ENCODE results near the gene ARHGAP29. TPM values are rescaled to one million over a fixed set of nuclear protein-coding genes. Genes with fewer than 3 reads are reported as not detected.

Gene ARHGAP29
- total RNA-seq, 1 experiment from 2014 or later: 4.2 TPM

DNA sequence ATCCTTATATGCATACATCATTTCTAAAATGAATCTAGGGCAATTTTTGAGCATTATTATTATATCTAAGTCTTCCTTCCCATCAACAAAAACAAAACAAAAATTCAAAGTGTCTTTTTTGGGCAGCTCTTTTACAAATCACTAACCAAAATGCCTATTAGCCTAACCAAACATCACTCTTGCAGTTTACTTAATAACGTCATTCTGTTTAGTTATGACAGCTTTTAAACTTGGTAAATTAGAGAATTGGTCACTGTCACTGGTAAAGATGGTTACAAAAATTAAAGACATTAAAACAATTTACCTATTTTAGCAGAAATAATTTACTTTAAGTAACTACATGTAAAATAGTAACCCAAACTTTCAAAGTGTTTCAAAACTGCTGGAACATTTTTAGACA, 2.8 kb downstream of the ARHGAP29 start:
- no peak for DNase-seq (ENCODE audit: low spot score)

DNA sequence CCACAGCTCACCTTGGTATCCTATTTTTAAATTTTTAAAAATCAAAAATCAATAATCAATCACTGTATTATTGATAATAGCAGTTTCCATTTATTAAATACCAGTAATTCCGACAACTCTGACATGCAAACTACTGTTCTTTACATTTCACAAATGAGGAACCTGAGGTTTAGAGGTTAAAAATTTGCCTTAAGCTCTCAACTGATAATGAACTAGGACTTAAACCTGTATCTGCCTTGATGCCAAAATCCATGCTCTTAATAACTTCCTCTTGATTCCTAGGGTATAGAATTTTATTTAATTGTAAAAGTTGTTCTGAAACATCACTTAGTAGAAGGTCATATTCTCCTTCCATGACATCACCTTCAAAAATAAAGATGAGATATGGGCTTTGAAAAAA, 5.6 kb downstream of the ARHGAP29 start:
- no peak for DNase-seq (ENCODE audit: low spot score)

DNA sequence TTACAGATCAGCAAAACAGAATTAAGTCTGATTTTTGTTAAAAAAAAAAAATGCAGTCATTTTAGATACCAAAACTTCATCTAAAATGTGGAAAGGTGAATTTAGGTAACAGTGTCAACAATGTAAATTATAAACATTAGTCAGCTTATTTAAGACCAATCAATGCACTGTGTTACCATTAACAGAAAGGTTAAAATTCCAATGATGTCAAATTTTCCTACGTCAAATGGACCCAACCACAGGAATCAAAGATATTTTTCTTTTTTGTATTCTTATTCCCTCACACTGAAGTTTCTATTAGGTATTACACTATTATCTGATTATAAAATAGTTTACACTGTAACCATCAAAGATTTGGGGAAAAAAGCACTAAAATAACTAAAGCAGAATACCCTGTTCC, 6.5 kb downstream of the ARHGAP29 start:
- DNase-seq (ENCODE audit: low spot score): no peak

DNA sequence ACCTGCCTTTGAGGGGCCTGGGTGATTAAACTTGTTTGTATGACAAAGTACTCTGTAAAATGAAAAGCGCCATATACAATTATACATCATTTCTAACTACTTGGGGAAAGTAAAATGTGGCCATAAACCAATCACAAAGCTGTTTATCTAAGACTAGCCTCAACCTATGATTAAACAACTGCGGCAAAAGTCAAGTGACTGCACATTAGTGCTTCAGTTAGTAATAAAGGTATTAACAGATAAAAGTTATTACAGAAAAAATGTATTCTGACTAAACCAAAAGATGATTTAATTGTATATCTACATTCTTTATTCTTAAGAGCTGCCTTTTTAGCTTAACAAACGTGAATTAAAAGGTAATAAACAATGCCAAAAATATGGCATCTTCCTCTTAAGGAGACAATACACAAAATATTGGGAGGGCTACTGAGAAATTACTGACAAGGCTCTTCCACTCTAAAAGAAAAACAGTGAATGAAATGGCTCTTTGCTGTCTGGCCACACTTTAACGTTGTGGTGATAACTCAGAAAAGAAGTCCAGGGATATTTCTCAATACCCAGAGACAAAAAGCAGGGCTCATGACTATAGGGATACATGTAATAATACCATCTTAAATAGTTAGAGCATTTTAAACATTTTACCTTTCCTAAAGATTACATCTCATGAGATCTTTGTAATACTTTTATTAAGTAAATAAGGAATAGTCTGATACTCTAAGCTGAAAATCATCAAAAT, 8.6 kb downstream of the ARHGAP29 start:
- DNase-seq (ENCODE audit: low spot score): no peak

DNA sequence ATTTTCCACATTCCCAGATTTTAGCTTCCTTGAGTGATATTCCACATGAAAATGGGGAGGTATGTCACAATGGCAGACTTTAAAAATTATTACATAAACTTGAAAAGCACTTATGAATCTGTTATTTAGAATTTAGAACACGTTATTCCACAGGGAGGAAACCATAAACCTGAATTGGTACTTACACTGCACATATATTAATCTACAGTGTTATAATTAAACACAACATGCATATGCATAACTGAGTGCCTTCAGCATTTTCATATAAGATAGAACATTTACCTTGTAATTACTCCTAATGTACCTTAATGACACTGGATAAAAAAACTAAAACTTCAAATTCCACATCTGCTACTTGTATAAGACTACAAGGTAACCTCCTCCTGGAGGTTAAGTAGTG, 9.8 kb downstream of the ARHGAP29 start:
- DNase-seq (ENCODE audit: low spot score): no peak

DNA sequence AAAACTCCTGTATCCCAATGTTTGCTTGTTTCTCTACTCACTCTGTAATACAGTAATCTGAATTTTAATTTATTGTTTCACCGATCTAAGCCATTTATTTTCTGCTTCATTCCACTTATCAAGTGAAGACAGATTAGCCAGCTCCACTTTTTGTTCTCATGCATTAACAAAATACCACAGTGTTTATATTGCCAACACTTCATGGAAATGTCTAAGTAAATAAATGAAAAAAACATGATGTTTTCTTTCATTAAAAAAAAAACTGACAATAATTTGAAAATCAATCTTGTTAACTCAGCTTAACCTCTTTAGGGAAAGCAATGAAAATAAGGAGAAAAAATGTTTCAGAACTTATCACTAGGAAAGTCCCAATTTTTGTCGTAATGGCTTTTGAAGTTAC, 11.5 kb downstream of the ARHGAP29 start:
- DNase-seq (ENCODE audit: low spot score): no peak

DNA sequence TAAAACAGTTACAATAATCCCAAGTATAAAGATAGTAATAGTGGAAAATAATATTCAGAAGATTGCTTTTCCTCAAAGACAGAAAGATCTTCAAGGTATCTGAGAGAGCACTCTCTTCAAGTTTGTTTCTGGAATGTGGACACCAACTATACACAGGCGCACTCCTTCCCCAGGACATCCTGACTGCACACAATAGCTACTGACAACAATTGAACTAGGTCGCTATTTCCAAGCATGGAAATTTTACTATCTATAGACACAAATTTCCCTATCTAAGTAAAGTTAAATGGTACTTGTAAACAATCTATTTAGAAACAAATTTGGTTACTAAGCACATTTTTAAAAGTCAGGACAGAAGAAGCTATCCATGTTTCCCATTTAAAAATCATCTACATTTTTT, 19.1 kb downstream of the ARHGAP29 start:
- DNase-seq (ENCODE audit: low spot score): no peak

DNA sequence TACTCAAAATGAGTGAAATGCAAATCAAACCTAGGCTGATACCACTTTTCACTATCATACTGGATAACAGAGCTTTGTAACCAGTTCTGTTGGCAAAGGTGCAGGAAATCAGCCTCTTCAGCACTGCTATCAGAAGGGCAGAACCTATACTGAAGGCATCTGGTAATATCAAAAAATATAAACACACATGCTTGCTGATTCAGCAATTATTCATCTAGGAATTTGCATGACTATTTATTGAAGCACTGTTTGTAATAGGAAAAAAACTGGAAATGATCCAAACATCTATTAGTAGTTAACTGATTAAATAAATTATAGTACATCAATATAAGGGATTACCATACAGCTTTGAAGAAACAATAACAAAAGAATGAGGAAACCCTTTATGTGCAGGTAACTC, 21.4 kb downstream of the ARHGAP29 start:
- no peak for DNase-seq (ENCODE audit: low spot score)

DNA sequence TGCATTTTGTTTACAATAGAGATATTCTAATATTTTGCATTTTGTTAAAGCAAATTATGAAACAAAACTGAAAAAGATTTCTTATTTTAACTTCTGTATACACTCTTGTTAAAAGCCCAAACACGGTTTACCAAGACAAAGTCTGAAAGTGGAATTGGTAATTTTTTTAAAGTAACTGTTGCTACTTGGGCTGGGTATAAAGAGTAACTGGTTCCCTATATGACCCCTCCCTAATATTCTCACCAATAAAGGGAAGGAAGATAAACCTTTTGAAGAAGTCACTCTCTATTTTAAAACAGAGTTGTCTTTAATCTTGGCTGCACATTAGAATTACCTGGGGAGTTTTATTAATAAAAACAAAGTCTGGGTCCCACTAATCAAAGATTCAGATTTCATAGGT, 27.4 kb downstream of the ARHGAP29 start:
- DNase-seq (ENCODE audit: low spot score): no peak

DNA sequence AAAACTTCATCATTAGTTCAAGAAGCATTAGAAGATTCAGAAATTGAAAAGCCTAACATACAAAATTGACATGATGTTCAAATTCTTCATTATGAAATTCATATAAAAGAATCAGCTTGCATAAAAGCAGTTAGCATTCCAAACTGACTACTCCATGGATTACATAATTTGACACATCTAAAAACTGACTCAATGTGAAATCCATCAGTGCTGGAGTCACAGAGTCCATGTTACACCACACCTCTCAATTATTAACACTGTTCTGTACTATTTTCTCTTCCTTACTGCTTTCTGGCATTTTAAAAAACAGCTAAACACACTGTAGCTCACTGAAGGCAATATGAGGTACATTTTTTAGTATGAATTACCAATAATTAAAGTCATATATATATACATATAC, 28.0 kb downstream of the ARHGAP29 start:
- no peak for DNase-seq (ENCODE audit: low spot score)

DNA sequence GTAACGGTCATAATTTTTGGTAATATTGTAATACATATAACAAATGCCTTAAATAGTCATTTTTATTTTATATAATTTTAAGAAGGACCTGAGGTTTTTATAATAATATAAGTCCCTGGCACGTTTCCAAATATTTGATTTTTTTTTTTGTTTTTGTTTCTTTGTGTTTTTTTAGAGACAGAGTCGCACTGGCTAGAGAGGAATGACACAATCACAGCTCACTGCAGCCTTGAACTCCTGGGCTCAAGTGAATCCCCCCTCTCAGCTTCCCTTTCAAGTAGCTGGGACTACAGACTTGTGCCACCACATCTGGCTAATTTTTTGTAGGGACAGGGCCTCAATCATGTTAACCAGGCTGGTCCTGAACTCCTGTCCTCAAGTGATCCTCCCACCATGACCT, 29.7 kb downstream of the ARHGAP29 start:
- no peak for DNase-seq (ENCODE audit: low spot score)

DNA sequence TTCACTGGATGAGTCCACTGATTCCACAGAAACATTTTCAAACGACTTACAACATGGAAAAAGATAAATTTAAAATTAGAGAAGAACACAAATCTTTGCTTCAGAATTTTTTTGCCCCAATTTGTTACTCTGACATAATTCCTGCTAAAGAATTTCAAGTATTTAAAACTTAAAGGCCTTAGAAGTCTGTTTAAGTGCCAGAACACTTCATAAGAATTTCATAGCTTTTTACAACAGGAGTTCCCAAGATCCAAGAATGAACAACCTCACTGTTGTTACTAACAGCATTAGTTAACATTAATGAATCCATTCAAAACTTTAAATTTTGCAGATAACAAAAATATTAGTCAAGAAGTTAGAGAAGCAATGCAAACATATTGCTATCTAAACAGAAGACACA, 31.7 kb downstream of the ARHGAP29 start:
- no peak for DNase-seq (ENCODE audit: low spot score)

DNA sequence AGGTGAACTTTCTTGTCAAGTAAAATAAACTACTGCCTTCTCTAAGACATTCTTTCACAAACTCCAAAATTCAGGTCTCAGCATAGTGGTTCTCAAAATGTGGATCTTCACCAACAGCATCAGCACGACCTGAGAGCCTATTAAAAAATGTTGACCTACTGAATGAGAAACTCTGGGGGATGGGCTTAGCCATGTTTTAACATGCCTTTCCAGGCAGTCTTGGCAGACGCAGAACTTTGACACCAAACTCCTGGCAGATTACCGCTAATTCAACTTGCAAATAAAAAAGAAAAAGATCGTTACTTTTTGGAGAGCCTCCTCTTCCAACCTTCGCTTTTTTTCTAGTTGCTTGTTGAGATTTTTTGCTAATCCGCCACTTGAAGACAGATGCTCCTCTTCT, 35.1 kb downstream of the ARHGAP29 start:
- no peak for DNase-seq (ENCODE audit: low spot score)

DNA sequence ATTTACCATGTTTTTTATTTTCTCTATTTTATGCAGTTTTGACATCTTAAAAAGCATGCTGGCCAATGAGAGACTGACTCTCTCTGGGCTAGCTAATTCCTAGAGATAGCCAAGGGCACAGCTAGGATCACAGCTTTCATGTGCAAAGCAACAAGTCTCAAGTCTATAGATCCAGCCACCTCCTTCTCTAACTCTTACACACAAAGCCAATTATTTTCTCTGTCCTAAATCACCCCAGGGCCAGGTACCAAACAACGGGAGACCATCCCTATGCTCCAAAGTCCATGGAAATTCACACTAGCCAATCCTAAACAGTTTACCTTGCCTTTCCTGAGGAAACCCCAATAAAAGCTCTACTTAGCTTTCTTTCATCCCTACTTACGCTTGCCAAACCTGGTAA, 38.0 kb downstream of the ARHGAP29 start:
- DNase-seq (ENCODE audit: low spot score): no peak

DNA sequence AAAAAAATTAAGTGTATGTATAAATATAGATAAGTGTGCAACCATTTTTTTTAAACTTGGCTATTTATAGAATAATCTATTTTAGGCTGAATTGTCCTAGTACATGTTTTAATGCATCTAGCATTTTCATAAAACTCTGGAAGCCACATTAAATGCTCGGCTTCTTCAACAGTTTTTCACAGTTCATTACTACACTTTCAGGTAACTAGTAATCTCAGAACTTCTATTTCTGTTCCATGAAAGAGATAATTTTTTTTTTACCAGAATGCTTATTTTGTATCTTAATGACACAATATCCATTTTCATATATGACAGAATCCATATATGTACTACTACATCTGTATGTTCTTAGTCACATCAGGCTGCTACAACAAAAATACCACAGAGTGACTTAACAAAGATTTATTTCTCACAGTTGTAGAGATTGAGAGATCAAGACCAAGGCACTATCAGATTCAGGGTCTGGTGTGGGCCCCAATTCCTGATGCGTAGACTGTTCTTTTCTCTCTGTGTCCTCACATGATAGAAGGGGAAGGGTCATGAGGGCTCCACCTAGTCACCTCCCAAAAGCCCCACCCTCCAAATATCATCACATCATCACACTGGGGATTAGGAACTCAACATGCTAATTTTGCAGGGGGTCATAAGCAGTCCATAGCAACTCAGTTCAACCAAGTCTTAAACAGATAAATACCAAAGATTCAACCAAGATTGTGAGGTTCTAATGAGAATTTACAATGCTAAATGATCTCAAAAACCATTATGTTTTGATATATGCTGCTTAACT, 43.1 kb downstream of the ARHGAP29 start:
- no peak for DNase-seq (ENCODE audit: low spot score)

DNA sequence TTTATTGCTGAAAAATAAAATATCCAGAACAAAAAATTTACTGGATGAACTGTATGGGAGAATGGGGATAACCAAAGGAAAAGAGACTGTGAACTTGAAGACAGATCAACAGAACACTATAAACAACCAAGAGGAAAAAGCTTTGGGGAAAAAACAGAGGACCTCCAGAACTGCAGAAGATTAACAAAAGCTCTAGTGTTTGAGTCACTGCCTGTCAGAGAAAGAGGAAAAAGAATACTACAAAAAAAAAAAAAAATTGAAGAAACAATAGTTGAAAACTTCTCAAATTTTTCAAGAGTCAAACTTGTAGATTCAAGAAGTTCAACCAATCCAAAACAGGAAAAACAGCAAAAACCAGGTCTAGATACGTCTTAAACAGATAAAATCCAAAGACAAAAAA, 44.3 kb downstream of the ARHGAP29 start:
- DNase-seq (ENCODE audit: low spot score): no peak

DNA sequence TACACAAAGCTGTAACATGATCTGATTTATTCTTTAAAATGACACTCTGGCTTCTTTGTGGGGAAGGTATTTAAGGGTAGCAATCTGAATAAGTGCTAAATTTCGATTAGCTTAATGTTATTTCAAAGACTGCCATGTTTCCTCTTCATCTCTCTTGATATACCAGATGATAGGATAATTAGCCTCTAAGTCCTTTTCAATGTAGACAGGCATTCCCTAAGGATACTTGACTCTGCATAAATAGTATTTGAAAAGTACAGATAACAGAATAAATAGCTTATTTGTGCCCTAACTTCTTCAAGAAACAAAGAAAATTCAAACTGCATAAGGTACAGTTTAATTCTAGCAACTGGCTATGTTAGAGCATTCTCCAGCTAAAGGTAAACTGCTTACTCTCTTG, 46.2 kb downstream of the ARHGAP29 start:
- no peak for DNase-seq (ENCODE audit: low spot score)

DNA sequence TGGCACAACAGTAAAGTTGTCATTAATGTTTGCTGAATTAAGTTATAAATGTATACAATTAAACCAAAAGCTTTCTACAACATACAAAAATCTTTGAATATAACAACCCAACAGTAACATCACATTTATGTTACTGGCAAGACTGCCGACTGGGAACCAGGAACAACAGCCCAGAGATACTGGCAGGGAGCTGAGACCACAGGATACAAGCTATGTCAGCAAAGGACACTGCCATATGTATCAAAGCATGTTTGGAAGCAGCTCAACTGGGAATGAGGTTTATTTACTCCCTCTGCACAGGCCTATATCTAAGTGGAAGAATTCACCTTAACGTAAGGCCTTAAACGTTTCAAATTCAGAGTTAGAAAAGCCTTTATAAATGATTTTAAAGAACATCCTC, 50.4 kb downstream of the ARHGAP29 start:
- DNase-seq (ENCODE audit: low spot score): no peak

DNA sequence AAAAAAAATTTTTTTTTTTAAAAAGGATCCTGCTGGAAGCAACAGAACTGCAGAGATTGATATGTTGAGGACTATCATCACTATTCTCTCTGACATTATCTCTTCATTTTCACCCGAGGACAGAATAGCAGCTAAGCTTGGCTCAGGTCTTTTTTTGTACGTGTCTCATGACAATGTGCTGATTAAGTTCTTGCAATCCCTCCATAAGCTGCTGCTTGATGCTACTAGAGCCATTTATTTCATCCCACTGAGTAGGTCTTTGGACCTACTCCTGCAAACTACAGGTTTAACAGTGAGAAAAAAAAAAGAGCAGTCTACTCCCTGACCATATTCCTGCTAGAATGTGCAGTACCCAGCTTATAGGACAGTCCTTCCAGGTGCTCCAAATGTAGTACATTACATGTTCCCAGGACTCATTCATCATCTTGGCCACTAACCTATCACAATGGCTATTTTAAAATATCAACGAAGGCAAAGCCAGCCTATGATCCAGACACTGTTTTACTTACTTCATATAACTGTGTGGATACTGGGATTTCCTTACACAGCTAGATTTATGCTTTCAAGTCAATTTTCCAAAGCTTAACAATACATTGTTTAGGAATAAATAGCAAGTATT, 54.1 kb downstream of the ARHGAP29 start:
- no peak for DNase-seq (ENCODE audit: low spot score)

DNA sequence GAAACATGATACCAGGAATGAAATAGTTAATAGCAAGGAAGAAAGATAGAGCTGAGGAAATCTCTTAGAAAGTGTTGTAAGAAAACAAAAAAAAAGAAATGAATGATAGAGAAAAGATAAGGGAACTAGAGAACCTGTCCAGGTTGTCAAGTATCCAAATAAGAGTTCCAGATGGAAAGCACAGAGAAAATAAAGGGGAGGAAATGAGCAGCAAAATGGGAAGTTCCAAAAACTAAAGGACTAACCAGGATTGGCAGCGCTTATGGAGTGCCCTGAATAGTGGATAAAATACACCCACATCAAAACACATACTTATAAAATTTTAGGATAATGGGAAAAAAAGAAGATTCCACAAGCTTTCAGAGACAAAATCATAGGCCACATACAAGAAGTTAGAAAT, 55.2 kb downstream of the ARHGAP29 start:
- no peak for DNase-seq (ENCODE audit: low spot score)

DNA sequence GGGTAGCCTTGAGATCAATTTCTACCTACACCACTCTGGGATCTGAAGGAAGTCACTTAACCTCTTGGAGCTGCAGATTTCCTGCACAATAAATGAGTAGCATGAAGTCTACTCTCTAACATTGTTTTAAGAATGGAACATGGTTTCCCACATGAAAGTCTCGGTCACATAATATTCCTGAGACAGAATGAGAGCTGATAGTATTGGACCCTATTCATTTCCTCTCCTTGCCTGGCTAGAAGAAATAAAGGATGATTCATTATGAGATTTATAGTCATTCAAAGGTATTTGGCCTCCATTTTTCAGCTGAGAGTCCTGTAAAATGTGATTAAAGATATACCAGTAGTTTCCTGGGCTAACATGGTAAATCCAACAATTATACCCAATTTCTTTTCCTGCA, 56.7 kb downstream of the ARHGAP29 start:
- no peak for DNase-seq (ENCODE audit: low spot score)

DNA sequence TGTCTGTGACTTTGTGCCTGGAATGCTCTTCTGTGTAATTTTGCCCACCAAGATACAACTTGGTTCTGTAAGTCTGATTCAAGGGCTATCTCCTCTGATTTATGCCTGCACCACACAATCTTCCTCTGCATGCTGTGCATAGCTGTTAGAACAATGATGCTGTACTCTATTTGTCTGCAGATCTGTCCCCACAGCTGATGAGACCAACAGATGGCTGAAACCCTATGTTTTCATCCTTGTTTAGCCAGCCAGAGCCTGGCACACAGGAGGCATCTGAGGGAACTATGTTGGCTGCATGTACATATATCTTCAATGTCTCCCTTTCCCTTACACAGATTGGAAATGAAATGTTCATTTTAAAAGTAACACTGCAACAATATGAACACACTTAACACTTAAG, 58.5 kb downstream of the ARHGAP29 start:
- DNase-seq (ENCODE audit: low spot score): no peak

DNA sequence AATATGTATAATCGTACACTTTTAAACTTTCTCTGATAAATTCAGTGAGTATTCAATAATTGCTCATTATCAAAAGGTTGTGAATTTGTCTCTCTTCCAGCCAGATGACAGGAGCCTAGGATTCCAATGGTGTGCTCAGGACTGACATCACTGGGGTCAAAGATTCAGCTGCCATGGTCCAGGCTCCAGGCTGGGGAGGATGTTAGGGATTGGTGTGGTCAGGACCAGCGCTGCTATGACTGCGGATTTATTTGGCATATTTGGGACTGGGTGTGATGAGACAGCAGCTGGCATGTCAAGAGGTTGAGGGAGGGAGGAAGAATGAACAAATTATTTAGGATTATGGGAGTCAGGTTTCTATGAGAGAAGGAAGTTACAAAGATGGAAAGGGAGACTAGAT, 68.3 kb downstream of the ARHGAP29 start:
- DNase-seq (ENCODE audit: low spot score): no peak

Data from H4 (cell line).